Activated T-helper 2 cell treated with anti-CD3 and anti-CD28 coated beads, Interferon-gamma antibody, Interleukin-2, Interleukin-4, amounts not matched to agents 10 μg/mL and 5 μg/mL and 100 μg/mL, durations not matched to agents 14 hours and 24 hours and 36 hours (primary cell): ENCODE data around the gene RNF225. TPM values are rescaled to one million over a fixed set of nuclear protein-coding genes. Genes with fewer than 3 reads are reported as not detected.
"Not testable (repeated sequence)": the region's sequence is repeated elsewhere in the genome, so short reads cannot be mapped to it uniquely, and the experiment has no call there.

Experiments
- DNase-seq: peaks from one replicate; pipeline ENCODE4 v3.0.0; 2021; ENCODE audit warnings: low spot score
- H3K27ac Mint-ChIP-seq: one replicate; pipeline ENCODE4 v1.8.0; 2021; ENCODE audit warnings: mixed read lengths
- H3K27me3 Mint-ChIP-seq: one replicate; pipeline ENCODE4 v1.8.0; 2021; ENCODE audit warnings: low read depth, mixed read lengths
- H3K36me3 Mint-ChIP-seq: one replicate; pipeline ENCODE4 v1.8.0; 2021; ENCODE audit warnings: low read depth, mixed read lengths
- H3K4me1 Mint-ChIP-seq: one replicate; pipeline ENCODE4 v1.8.0; 2021; ENCODE audit warnings: low read depth, mixed read lengths
- H3K4me3 Mint-ChIP-seq: one replicate; pipeline ENCODE4 v1.8.0; 2021; ENCODE audit warnings: low read depth, mild to moderate bottlenecking, moderate library complexity, mixed read lengths
- H3K9me3 Mint-ChIP-seq: one replicate; pipeline ENCODE4 v1.8.0; 2021; ENCODE audit warnings: mixed read lengths
- intact Hi-C: fragments of 100-400 bp; cut with micrococcal nuclease; formaldehyde crosslinking; loops from one replicate; pipeline ENCODE4 v1.15.1; 2023
- total RNA-seq: library from RNA; stranded (reverse); gene quantifications from 2 replicates; pipeline ENCODE4 v1.2.3, GENCODE V29; 2022

RNF225 gene
- total RNA-seq, 1 donor from 2014 or later, result 0.91 TPM

DNA sequence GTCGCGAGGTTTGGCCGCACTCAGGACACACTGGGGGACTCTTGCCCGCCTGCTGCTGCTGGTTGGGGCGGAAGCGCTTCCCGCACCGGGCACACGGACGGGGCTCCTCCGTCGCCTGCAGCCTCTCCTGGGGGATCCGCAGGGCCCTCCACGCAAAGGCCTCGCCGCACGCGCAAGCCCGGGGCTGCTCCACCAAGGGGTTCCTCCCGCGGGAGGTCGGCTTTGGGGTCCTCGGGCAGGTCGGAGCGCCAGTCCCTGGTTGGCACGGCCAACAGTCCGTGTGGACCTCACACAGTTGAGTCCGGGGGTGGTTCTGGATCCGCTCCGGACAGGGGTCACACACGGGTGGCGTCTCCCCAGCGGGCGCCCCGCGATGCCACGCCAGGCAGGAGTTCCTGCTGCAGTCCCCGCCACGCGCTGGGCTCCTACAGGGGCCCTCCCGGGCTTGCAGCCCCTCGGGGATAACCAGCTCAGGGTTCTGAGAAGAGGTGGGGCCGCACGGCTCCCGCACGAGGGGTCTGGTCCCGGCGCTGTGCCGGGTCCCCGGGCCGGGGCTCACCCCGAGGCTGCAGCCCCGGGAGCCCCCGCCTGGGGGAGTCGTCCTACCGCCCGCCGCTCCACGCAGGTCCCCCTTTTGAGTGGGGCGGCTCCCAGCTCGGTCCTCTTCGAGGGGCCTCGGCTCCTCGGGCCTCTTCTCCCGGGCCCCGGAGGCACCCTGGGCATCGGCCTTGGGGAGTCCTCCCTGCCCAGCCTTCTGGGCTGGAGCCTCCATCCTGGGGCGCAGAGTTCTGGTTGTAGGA is 26.7 kb upstream of the RNF225 start:
- Mint-ChIP-seq H3K9me3 (no peaks in the 10 kb centered on the region), H3K36me3 (no peaks in the 10 kb centered on the region), H3K4me1 (no peaks in the 10 kb centered on the region), H3K27ac (no peak overlapping the region), H3K27me3 (no peaks in the 10 kb centered on the region), H3K4me3 (no peak overlapping the region)
- no peak for DNase-seq
- intact Hi-C loops, result no loop called here

DNA sequence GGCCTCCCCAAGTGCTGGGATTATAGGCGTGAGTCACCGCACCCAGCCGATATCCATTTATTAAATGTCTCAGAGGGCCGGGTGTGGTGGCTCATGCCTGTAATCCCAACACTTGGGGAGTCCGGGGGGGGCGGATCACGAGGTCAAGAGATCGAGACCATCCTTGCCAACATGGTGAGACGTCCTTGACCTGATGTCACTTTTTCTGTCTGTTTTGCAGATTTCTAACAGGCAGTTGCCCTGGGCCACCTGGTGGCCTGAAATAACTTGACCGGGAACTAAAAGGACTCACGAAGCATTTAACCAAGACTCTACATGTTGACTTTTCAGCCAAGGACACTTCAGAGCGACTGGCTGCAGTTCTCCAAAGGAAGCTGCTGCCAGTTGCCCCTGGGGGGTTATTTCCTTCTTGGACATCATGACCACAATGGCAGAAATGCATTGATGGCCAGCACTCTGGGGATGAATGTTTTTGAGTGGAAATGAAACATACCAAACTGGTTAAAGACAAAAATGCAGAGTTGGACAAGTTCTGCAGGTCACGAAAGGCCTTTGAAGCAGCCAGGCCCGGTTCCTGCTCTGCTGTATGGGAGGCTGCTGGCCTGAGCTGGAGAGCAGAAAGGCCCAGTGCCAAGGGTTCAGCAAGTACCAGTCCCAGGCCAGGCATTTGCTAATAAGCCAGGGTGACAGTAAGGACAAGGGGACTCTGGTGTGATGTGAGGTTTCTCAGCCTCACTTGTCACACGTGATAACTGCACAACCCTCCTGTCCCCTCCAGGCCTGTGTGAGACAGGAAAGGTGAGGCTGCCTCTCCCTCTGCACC is 22.9 kb upstream of the RNF225 start:
- Mint-ChIP-seq H3K9me3 (no peaks in the 10 kb centered on the region), H3K4me3 (no peak overlapping the region), H3K36me3 (no peaks in the 10 kb centered on the region), H3K27ac (no peak overlapping the region), H3K4me1 (no peaks in the 10 kb centered on the region), H3K27me3 (no peaks in the 10 kb centered on the region)
- intact Hi-C loops, result no loop called here
- no peak for DNase-seq

DNA sequence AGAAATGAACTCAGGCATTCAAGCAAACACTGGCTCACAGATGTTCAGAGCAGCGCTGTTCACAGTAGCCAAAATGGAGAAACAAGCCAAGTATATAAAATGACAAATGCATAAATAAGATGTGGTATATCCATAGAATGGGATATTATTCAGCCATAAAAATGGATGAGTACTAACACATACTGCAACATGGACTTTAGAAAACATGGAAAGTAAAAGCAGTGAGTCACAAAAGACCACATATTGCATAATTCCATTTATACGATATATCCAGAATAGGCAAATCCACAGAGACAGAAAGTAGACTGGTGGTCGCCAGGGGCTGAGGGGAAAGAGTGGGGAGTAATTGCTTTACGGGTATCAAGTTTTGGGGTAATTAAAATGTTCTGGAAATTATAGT is 21.3 kb upstream of the RNF225 start:
- H3K4me1 Mint-ChIP-seq, result no peaks in the 10 kb centered on the region
- no peaks in the 10 kb centered on the region for H3K27me3 Mint-ChIP-seq
- H3K36me3 Mint-ChIP-seq, result no peaks in the 10 kb centered on the region
- no peak overlapping the region for H3K4me3 Mint-ChIP-seq
- H3K27ac Mint-ChIP-seq, result no peak overlapping the region
- no peak for DNase-seq
- no peaks in the 10 kb centered on the region for H3K9me3 Mint-ChIP-seq
- intact Hi-C loops, result no loop called here

DNA sequence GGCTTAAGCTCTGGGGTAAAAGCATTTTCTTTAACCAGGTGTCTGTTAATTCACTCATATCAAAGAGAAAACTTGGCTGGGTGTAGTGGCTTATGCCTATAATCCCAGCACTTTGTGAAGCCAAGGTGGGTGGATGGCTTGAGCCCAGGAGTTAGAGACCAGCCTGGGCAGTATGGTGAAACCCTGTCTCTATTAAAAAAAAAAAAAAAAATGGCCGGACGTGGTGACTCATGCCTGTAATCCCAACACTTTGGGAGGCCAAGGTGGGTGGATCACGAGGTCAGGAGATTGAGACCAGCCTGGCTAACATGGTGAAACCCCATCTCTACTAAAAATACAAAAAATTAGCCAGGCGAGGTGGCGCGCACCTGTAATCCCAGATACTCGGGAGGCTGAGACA is 18.7 kb upstream of the RNF225 start:
- H3K27me3 Mint-ChIP-seq, H3K27ac Mint-ChIP-seq, H3K9me3 Mint-ChIP-seq, H3K4me1 Mint-ChIP-seq, DNase-seq, H3K4me3 Mint-ChIP-seq, H3K36me3 Mint-ChIP-seq, intact Hi-C loops: not testable (repeated sequence)

DNA sequence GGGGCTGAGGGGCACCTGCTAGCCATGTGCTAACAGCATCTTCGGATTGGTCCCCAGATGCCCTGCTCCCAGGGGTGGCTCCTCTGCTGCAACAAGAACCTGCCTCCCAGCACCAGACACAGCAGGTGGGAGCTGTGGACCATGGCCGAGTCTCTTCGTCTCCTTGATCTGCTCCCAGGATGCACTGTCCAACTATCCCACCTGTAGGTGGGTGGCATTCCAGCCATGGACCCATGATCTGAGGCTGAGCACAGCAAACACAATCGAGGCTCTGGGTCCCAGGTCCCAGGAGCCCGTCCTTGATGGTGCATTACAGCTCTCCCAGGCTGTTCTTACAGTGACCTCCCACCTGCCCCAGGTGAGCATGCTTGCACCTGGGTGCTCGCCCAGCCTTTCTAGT is 16.2 kb upstream of the RNF225 start:
- Mint-ChIP-seq H3K36me3 (no peaks in the 10 kb centered on the region), H3K4me3 (peak overlapping the region; percentile 90), H3K4me1 (peaks cover 19% of the 10 kb centered on the region), H3K27ac (peak overlapping the region; percentile 33), H3K9me3 (no peaks in the 10 kb centered on the region), H3K27me3 (no peaks in the 10 kb centered on the region)
- no peak for DNase-seq
- intact Hi-C loops, result no loop called here

DNA sequence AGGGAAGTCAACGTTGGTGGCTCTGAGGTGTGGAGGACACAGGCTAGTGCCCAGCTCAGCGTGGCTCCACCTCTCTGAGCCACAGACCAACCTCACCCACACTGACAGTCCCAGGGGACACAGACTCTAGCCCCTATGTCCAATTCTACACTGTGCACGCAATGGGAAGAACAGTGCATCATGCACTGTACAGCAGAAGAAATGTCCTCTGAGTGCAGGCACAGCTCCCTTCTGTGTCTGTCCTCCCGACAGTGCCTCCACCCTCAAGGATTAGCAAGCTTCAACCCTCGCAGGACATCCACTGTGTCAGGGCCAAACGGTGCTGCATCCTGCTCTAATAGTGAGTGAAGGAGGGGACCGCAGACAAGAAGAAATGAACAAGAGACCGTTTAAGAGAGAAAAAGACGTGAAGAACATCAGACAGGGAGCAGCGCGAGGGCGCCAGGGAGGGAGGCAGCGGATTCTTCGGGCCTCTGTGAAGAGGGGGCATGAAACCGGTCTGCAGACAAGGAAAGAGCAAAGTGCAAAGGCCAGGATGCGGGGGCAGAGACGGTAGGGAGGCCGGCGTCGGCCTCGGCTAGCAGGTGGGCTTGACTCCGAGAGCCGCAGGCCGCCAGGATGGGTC is 15.3 kb upstream of the RNF225 start:
- no peaks in the 10 kb centered on the region for H3K27me3 Mint-ChIP-seq
- H3K4me3 Mint-ChIP-seq, result peak overlapping the region; percentile 90
- H3K36me3 Mint-ChIP-seq, result no peaks in the 10 kb centered on the region
- peaks cover 19% of the 10 kb centered on the region for H3K4me1 Mint-ChIP-seq
- intact Hi-C loops, result loop anchor here (2.0 to 10.0 kb wide), 4 partner anchors 75 to 155 kb away; partner anchors contain the start of genes ERVK3-1, ZNF446, ZNF544 and ZNF8
- H3K9me3 Mint-ChIP-seq, result no peaks in the 10 kb centered on the region
- peak overlapping the region; percentile 85 for H3K27ac Mint-ChIP-seq
- DNase-seq, result no peak

DNA sequence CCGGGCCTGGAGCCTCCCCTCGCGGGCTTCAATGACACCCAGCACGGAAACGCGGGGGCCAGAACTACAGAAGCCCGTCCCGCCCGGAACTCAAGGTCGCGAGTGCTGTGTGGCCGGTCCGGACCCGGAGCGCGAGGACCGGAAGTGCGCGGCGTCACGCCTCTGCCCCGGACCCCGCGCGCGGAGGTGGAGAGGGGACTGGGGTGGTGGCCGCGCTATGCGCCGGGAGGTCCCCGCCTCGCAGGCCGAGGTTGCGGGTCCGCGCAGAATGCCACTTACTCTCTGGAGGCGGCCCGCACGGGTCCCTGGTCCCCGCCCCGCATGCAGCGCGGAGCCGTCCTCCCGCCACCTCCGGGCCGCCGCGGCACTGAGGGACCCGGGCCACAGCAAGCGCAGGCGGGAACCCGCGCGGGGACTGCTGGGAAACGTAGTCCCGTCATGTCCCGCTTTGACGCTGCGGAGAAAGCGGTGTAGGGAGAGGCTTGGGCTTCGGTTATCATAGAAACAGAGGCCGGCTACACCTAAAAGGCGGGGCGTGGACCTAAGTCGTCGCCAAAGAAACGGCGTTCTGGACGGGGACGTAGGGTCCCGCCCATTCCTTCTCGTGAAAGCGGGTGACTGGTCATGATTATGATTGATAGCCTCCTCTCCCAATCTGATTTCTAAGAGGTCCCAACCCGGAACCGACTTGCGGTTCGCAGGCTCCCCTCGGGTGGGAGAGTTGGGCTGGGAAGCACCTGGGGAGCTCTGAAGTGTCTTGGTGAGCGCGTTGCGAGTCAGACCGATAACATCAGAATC is 14.6 kb upstream of the RNF225 start, which contains the start of gene ZNF837:
Gene ZNF837 (minus strand): TSS at position 369 of the 798 bp plus-strand sequence. CDS start 11,698 bp downstream, outside the sequence.
- H3K27me3 Mint-ChIP-seq, result no peaks in the 10 kb centered on the region
- H3K36me3 Mint-ChIP-seq, result no peaks in the 10 kb centered on the region
- H3K4me1 Mint-ChIP-seq, result peaks cover 24% of the 10 kb centered on the region
- intact Hi-C loops, result loop anchor here (1.0 to 10.0 kb wide), 9 partner anchors 19 to 156 kb away; partner anchors contain the start of genes ERVK3-1, ZNF132, ZNF446 and ZNF497
- peak within 1 kb of the TSS; percentile 85 for H3K27ac Mint-ChIP-seq
- DNase-seq, result peak; percentile 99
- H3K9me3 Mint-ChIP-seq, result no peaks in the 10 kb centered on the region
- peak within 1 kb of the TSS; percentile 90 for H3K4me3 Mint-ChIP-seq

DNA sequence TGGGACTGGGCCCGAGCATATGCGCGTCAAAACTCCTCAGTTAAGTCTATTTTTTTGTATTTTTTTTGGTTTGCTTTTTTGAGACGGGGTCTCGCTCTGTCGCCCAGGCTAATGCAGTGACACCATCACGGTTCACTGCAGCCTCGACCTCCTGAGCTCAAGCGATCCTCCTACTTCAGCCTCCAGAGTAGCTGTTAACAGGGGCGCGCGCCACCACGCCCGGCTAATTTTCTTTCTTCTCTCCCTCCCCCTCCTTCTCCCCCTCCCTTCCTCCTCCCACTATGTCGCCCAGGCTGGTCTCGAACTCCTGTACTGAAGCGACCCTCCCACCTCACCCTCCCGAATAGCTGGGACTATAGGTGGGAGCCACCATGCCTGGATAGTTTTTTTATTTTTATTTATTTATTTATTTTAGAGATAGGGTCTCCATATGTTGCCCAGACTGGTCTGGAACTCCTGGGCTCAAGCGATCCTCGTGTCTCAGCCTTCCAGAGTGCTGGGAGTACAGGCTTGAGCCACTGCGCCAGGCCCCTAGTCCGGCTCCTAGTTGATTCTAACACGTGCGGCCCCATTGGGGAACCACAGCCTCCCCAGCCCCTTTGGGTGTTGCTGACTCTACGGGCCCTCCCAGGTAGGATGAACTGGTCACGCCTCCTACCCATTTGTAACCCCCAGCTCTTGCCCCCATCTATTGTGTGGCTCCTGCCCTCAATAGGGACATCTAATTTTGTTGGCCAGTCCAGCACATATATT is 13.8 kb upstream of the RNF225 start:
- no peak for DNase-seq
- intact Hi-C loops, result loop anchor here (1.0 to 10.0 kb wide), 9 partner anchors 19 to 157 kb away; partner anchors contain the start of genes ERVK3-1, ZNF132, ZNF446 and ZNF497
- Mint-ChIP-seq H3K4me3 (peak overlapping the region; percentile 90), H3K9me3 (no peaks in the 10 kb centered on the region), H3K27me3 (no peaks in the 10 kb centered on the region), H3K36me3 (no peaks in the 10 kb centered on the region), H3K27ac (peak overlapping the region; percentile 79), H3K4me1 (peaks cover 25% of the 10 kb centered on the region)

DNA sequence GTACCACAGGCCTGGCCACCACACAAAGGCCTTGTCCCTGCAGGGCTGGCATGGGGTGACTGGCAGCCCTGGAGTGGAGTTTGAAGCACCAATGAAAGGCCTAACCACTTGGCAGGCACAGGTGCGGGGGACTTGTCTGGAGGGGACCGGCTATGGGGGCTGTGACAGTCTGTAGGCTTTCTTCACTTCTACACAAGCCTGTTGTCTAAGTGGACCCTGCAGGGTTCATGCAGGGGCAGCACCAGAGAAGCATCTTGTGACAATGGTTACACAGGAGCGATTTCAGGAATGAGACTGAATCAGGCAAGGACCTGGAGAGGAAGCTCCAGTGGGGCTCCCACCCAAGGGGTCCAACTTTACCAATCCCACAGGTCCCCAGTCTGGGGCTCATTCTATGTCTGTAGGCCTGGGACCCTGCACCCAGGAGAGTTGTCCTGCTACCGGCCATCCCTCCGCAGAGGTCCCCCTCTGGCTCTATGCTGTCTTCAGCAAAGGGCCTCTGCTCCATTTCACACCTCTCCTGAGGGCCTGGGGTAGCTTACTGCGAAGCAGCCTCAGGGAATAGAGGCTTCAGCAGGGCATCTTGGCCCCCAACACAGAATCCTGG is 12.4 kb upstream of the RNF225 start:
- H3K27me3 Mint-ChIP-seq, result no peaks in the 10 kb centered on the region
- H3K27ac Mint-ChIP-seq, result peak overlapping the region; percentile 46
- DNase-seq, result no peak
- intact Hi-C loops, result loop anchor here (10.0 kb wide), 1 partner anchor 158 kb away; the partner anchor contains the start of gene ZNF544
- H3K9me3 Mint-ChIP-seq, result no peaks in the 10 kb centered on the region
- H3K36me3 Mint-ChIP-seq, result peaks cover 11% of the 10 kb centered on the region
- peak overlapping the region; percentile 58 for H3K4me3 Mint-ChIP-seq
- peaks cover 28% of the 10 kb centered on the region for H3K4me1 Mint-ChIP-seq

DNA sequence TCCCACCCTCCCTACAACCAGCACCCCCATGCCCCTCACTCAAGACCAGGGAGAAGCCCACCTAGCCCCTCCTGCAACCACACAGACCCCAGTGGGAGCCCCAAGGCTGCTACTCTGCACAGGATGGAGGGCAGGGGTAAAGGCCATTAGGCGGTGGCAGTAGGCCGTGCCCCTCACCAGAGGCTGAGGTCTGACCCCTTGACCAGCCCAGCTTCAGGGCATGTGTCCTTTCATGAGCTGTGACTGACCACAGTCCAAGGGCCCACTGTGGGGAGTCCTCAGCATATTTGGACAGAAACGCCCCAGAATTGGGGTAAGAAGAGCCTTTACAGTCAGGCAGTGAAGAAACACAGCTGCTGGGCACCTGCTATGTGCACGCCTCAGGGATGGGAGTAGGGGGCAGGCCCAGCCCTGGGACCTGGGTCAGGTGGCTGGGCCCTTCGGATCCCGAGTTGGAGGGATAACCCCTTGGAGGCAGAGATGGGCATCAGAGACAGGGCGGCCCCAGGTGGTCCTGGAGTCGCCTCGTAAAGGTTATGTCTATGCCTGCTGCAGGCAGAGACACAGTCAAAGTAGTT is 10.1 kb upstream of the RNF225 start:
- H3K9me3 Mint-ChIP-seq, result no peaks in the 10 kb centered on the region

More for the DNA sequence above, 10.1 kb upstream of the RNF225 start:
- H3K4me1 Mint-ChIP-seq, result peaks cover 30% of the 10 kb centered on the region
- H3K27me3 Mint-ChIP-seq, result no peaks in the 10 kb centered on the region
- peak overlapping the region; percentile 96 for H3K4me3 Mint-ChIP-seq
- no peak for DNase-seq
- H3K36me3 Mint-ChIP-seq, result peaks cover 30% of the 10 kb centered on the region
- intact Hi-C loops, result loop anchor here (10.0 kb wide), 1 partner anchor 161 kb away; the partner anchor contains the start of gene ZNF544
- H3K27ac Mint-ChIP-seq, result peak overlapping the region; percentile 94
